ENCODE data around the gene MSMB.

- TF ChIP-seq POLR2A (IDR thresholded peaks at IDR 0.05; ENCODE audit: low read depth, low read length) (no peak), POLR2AphosphoS5 (IDR thresholded peaks at IDR 0.05; ENCODE audit: low read depth, low read length) (no peak), POU2F2 (IDR thresholded peaks at IDR 0.05; ENCODE audit: low read depth, low read length) (no peak), TAF1 (IDR thresholded peaks at IDR 0.05; ENCODE audit: low read depth, low read length) (no peak)
These were observed 25.8 kb downstream of the MSMB start for GRCh38 chr10:46020344-46020657.

Data from GM12891 (cell line).